GM18505 (cell line): ENCODE measurements around the gene PAFAH1B1.
"Not testable (repeated sequence)": the region's sequence is repeated elsewhere in the genome, so short reads cannot be mapped to it uniquely, and the experiment has no call there.

Experiments used
- ATAC-seq: cut with Tn5 transposase; IDR thresholded peaks from one replicate; pipeline ENCODE4 v1.9.1; 2021; ENCODE audit not compliant: unreplicated experiment
- POLR2A ChIP-seq: IDR thresholded peaks from 4 replicates; pipeline ENCODE4 v1.6.1; 2011; ENCODE audit warnings: borderline replicate concordance; ENCODE audit not compliant: insufficient read depth, insufficient read length; ENCODE audit errors: extremely low read depth

The PAFAH1B1 gene

GRCh38 chr17:2693561-2694380 is 100.3 kb downstream of the PAFAH1B1 start:
- no peak for TF ChIP-seq POLR2A
- ATAC-seq, result no peak

- ATAC-seq, result no peak
- no peak for TF ChIP-seq POLR2A
These were observed 101.2 kb downstream of the PAFAH1B1 start for GRCh38 chr17:2694381-2695242.

- ATAC-seq, result no peak
- TF ChIP-seq POLR2A, result no peak
These were observed 101.9 kb downstream of the PAFAH1B1 start for GRCh38 chr17:2695243-2695960.

GRCh38 chr17:2695961-2696760 is 102.7 kb downstream of the PAFAH1B1 start:
- no peak for TF ChIP-seq POLR2A
- ATAC-seq, result no peak

- no peak for ATAC-seq
- no peak for TF ChIP-seq POLR2A
These were observed 104.2 kb downstream of the PAFAH1B1 start for GRCh38 chr17:2697611-2698162.

- ATAC-seq, result not testable (repeated sequence)
These were observed 105.9 kb downstream of the PAFAH1B1 start for GRCh38 chr17:2699216-2699805.

GRCh38 chr17:2700030-2700490 is 106.6 kb downstream of the PAFAH1B1 start:
- TF ChIP-seq POLR2A, result no peak
- ATAC-seq, result no peak

GRCh38 chr17:2700491-2701141 is 107.2 kb downstream of the PAFAH1B1 start:
- ATAC-seq, result no peak
- TF ChIP-seq POLR2A, result no peak

GRCh38 chr17:2701161-2701995 is 107.9 kb downstream of the PAFAH1B1 start:
- no peak for TF ChIP-seq POLR2A

GRCh38 chr17:2701996-2702741 is 108.7 kb downstream of the PAFAH1B1 start:
- ATAC-seq, result no peak
- no peak for TF ChIP-seq POLR2A

More at GRCh38 chr17:2701161-2701995, 107.9 kb downstream of the PAFAH1B1 start:
- ATAC-seq, result no peak
